ENCODE results near the gene NKX1-2. TPM values are rescaled to one million over a fixed set of nuclear protein-coding genes. Genes with fewer than 3 reads are reported as not detected.

NKX1-2 gene
- total and polyA plus RNA-seq, 2 experiments from 2014 or later, result 9.8 to 39.4 TPM

GRCh38 chr10:124465003-124465776, 15.4 kb upstream of the NKX1-2 start:
- Histone ChIP-seq H4K20me1 (replicated peaks; ENCODE audit: insufficient read depth) (no peaks in the 10 kb centered on the region), H3K79me2 (replicated peaks; ENCODE audit: insufficient read depth) (peaks cover 36% of the 10 kb centered on the region), H3K4me1 (ENCODE audit: insufficient read depth) (peaks cover 68% of the 10 kb centered on the region), H3K27me3 (ENCODE audit: insufficient read depth) (no peaks in the 10 kb centered on the region), H3K4me2 (peak overlapping the region; percentile 63), H3K27ac (ENCODE audit: low read depth) (peak overlapping the region; percentile 75), H3K4me3 (peak overlapping the region; percentile 8; the same call in 1 of the 2 replicates), H2AFZ (no peak overlapping the region), H3K36me3 (ENCODE audit: insufficient read depth) (peaks cover 4% of the 10 kb centered on the region; the same call in 1 of the 2 replicates), H3F3A (replicated peaks; ENCODE audit: low read depth) (peaks cover 28% of the 10 kb centered on the region), H3K9me2 (ENCODE audit: insufficient read depth) (no peaks in the 10 kb centered on the region)
- ATAC-seq (no peak), DNase-seq (ENCODE audit: low spot score) (no peak)
- Mint-ChIP-seq H3K4me1 (peaks cover 58% of the 10 kb centered on the region), H3K9me3 (no peaks in the 10 kb centered on the region), H3K36me3 (ENCODE audit: low read depth) (peaks cover 15% of the 10 kb centered on the region), H3K27ac (peak overlapping the region; percentile 59; the same call in 1 of the 2 replicates), H3K27me3 (ENCODE audit: insufficient read depth, low read depth, poor library complexity) (peaks cover 15% of the 10 kb centered on the region), H3K4me3 (no peak overlapping the region; the same call in 2 of the 3 replicates)
- no peak for TF ChIP-seq JUNB (IDR thresholded peaks at IDR 0.05; ENCODE audit: unreplicated experiment)
- no peak for TF ChIP-seq ZNF114 (CRISPR knock-in tag; IDR thresholded peaks at IDR 0.05)

GRCh38 chr10:124464028-124464965, 14.5 kb upstream of the NKX1-2 start:
- peak overlapping the region; percentile 63 for H3K4me2 ChIP-seq
- peaks cover 4% of the 10 kb centered on the region; the same call in 1 of the 2 replicates for H3K36me3 ChIP-seq (ENCODE audit: insufficient read depth)
- peak overlapping the region; percentile 5; the same call in 1 of the 3 replicates for H3K4me3 Mint-ChIP-seq
- no peak overlapping the region for H2AFZ ChIP-seq
- peaks cover 60% of the 10 kb centered on the region for H3K4me1 ChIP-seq (ENCODE audit: insufficient read depth)
- H3K79me2 ChIP-seq (replicated peaks; ENCODE audit: insufficient read depth), result peaks cover 36% of the 10 kb centered on the region
- H3K36me3 Mint-ChIP-seq (ENCODE audit: low read depth), result peaks cover 15% of the 10 kb centered on the region
- H3K27ac Mint-ChIP-seq, result peak overlapping the region; percentile 59
- no peak overlapping the region for H3K4me3 ChIP-seq
- H3K9me3 Mint-ChIP-seq, result no peaks in the 10 kb centered on the region
- peak overlapping the region; percentile 75; the same call in 1 of the 2 replicates for H3K27ac ChIP-seq (ENCODE audit: low read depth)
- no peaks in the 10 kb centered on the region for H3K27me3 ChIP-seq (ENCODE audit: insufficient read depth)
- peaks cover 10% of the 10 kb centered on the region for H3K27me3 Mint-ChIP-seq (ENCODE audit: insufficient read depth, low read depth, poor library complexity)
- H3K4me1 Mint-ChIP-seq, result peaks cover 57% of the 10 kb centered on the region
- peaks cover 23% of the 10 kb centered on the region for H3F3A ChIP-seq (replicated peaks; ENCODE audit: low read depth)
- H3K9me2 ChIP-seq (ENCODE audit: insufficient read depth), result no peaks in the 10 kb centered on the region
- ATAC-seq (no peak), DNase-seq (ENCODE audit: low spot score) (no peak)
- no peaks in the 10 kb centered on the region for H4K20me1 ChIP-seq (replicated peaks; ENCODE audit: insufficient read depth)
- TF ChIP-seq EZH2 (IDR thresholded peaks at IDR 0.05; ENCODE audit: low read depth, unreplicated experiment), result no peak
- no peak for TF ChIP-seq ZNF114 (CRISPR knock-in tag; IDR thresholded peaks at IDR 0.05)
- TF ChIP-seq JUNB (IDR thresholded peaks at IDR 0.05; ENCODE audit: unreplicated experiment), result no peak
- TF ChIP-seq ETS1 (IDR thresholded peaks at IDR 0.05), result no peak
- no peak for TF ChIP-seq REST (IDR thresholded peaks at IDR 0.05; ENCODE audit: unreplicated experiment)
- TF ChIP-seq POLR2AphosphoS5 (IDR thresholded peaks at IDR 0.05; ENCODE audit: low read depth), result no peak
- no peak for TF ChIP-seq CTCF (conservative IDR thresholded peaks at IDR 0.05; ENCODE audit: low read depth in 2 of 2)

Data from GM23338 (cell line).